T-helper 2 cell treated with Interferon-gamma antibody and Interleukin-4, amounts not matched to agents 100 ng/mL and 5 ng/mL, for 36 hours (primary cell): Measurements from ENCODE around the gene ADPGK. TPM values are rescaled to one million over a fixed set of nuclear protein-coding genes. Genes with fewer than 3 reads are reported as not detected.

Experiments
- total RNA-seq: library from RNA; stranded (reverse); gene quantifications from 2 replicates; pipeline ENCODE4 v1.2.3, GENCODE V29; 2022

Gene ADPGK
- total RNA-seq, 1 donor from 2014 or later, result 79.9 TPM

Other genes starting within 250 kb of the ADPGK start
- not detected in 2 replicates for gene GOLGA6B, start 129.1 kb downstream of the ADPGK start, total RNA-seq
- gene HIGD2B, start 97.6 kb downstream of the ADPGK start, total RNA-seq, result 0.16 TPM in 1 of 2 replicates, not detected in the other
- 9.9 and 11.4 TPM in 2 replicates for gene BBS4, start 97.6 kb downstream of the ADPGK start, total RNA-seq